H9 (cell line): Measurements from ENCODE around the gene CNNM3. TPM values are rescaled to one million over a fixed set of nuclear protein-coding genes. Genes with fewer than 3 reads are reported as not detected.

Experiments
- DNase-seq: peaks from one replicate; pipeline ENCODE4 v3.0.0-alpha.2; 2017
- H2AFZ ChIP-seq: one replicate; pipeline ENCODE4 v1.6.1; 2013; ENCODE audit warnings: mild to moderate bottlenecking, low read length, control low read depth, moderate library complexity
- H2AK5ac ChIP-seq: 2 replicates; pipeline ENCODE4 v1.6.1; 2013; ENCODE audit warnings: low read length, control low read depth, mixed read lengths; ENCODE audit not compliant: insufficient read length
- H2BK120ac ChIP-seq: one replicate; pipeline ENCODE4 v1.6.1; 2013; ENCODE audit warnings: low read depth, mild to moderate bottlenecking, low read length, control low read depth, inconsistent platforms; ENCODE audit not compliant: poor library complexity, severe bottlenecking
- H2BK12ac ChIP-seq: 2 replicates; pipeline ENCODE4 v1.6.1; 2013; ENCODE audit warnings: low read length, control low read depth, mixed read lengths, low read depth; ENCODE audit not compliant: insufficient read length
- H2BK15ac ChIP-seq: 2 replicates; pipeline ENCODE4 v1.6.1; 2013; ENCODE audit warnings: low read depth, low read length, control low read depth
- H2BK20ac ChIP-seq: one replicate; pipeline ENCODE4 v1.6.1; 2013; ENCODE audit warnings: low read depth, mild to moderate bottlenecking, low read length, control low read depth, inconsistent platforms; ENCODE audit not compliant: poor library complexity, severe bottlenecking
- H2BK5ac ChIP-seq: 2 replicates; pipeline ENCODE4 v1.6.1; 2013; ENCODE audit warnings: low read length, control low read depth, mixed read lengths; ENCODE audit not compliant: insufficient read length
- H3K14ac ChIP-seq: 2 replicates; pipeline ENCODE4 v1.6.1; 2013; ENCODE audit warnings: low read length, control low read depth; ENCODE audit not compliant: insufficient read depth
- H3K18ac ChIP-seq: 2 replicates; pipeline ENCODE4 v1.6.1; 2013; ENCODE audit warnings: low read depth, mild to moderate bottlenecking, mixed read lengths, low read length, control low read depth; ENCODE audit not compliant: insufficient read length
- H3K23ac ChIP-seq: 2 replicates; pipeline ENCODE4 v1.6.1; 2013; ENCODE audit warnings: low read length, control low read depth, mixed read lengths, low read depth; ENCODE audit not compliant: insufficient read length
- H3K23me2 ChIP-seq: 2 replicates; pipeline ENCODE4 v1.6.1; 2013; ENCODE audit warnings: low read depth, mild to moderate bottlenecking, mixed read lengths, low read length, control low read depth; ENCODE audit not compliant: insufficient read length, poor library complexity, severe bottlenecking
- H3K27ac ChIP-seq: 2 replicates; pipeline ENCODE4 v1.5.1; 2013; ENCODE audit warnings: low read length, control low read depth, mixed read lengths, low read depth; ENCODE audit not compliant: insufficient read length
- H3K27me3 ChIP-seq: 2 replicates; pipeline ENCODE4 v1.6.1; 2013; ENCODE audit warnings: low read length, control low read depth, inconsistent platforms; ENCODE audit not compliant: insufficient read depth
- H3K4ac ChIP-seq: 2 replicates; pipeline ENCODE4 v1.6.1; 2013; ENCODE audit warnings: low read depth, mild to moderate bottlenecking, control low read depth, inconsistent platforms, low read length, moderate library complexity
- H3K4me1 ChIP-seq: 2 replicates; pipeline ENCODE4 v1.6.1; 2013; ENCODE audit warnings: low read length, control low read depth, inconsistent platforms; ENCODE audit not compliant: insufficient read depth
- H3K4me2 ChIP-seq: 2 replicates; pipeline ENCODE4 v1.6.1; 2013; ENCODE audit warnings: low read length, control low read depth, mixed read lengths; ENCODE audit not compliant: insufficient read length, insufficient read depth
- H3K56ac ChIP-seq: 2 replicates; pipeline ENCODE4 v1.6.1; 2013; ENCODE audit warnings: low read depth, mild to moderate bottlenecking, mixed read lengths, low read length, control low read depth; ENCODE audit not compliant: insufficient read length
- H3K79me1 ChIP-seq: 2 replicates; pipeline ENCODE4 v1.6.1; 2013; ENCODE audit warnings: low read depth, mild to moderate bottlenecking, moderate library complexity, low read length, control low read depth, inconsistent platforms; ENCODE audit not compliant: insufficient read depth, poor library complexity, severe bottlenecking
- H3K79me2 ChIP-seq: 2 replicates; pipeline ENCODE4 v1.6.1; 2013; ENCODE audit warnings: low read length, control low read depth, inconsistent platforms; ENCODE audit not compliant: insufficient read depth
- H3K9ac ChIP-seq: 2 replicates; pipeline ENCODE4 v1.6.1; 2013; ENCODE audit warnings: low read length, control low read depth, mixed read lengths; ENCODE audit not compliant: insufficient read length; ENCODE audit errors: extremely low read depth
- H3K9me3 ChIP-seq: one replicate; pipeline ENCODE4 v1.6.1; 2013; ENCODE audit warnings: low read depth, low read length, inconsistent platforms; ENCODE audit not compliant: control insufficient read depth
- H3T11ph ChIP-seq: one replicate; pipeline ENCODE4 v1.6.1; 2013; ENCODE audit warnings: mild to moderate bottlenecking, low read length, control low read depth, inconsistent platforms
- H4K20me1 ChIP-seq: one replicate; pipeline ENCODE4 v1.6.1; 2013; ENCODE audit not compliant: control insufficient read depth, insufficient read length, insufficient read depth
- H4K5ac ChIP-seq: 2 replicates; pipeline ENCODE4 v1.6.1; 2013; ENCODE audit warnings: low read depth, mild to moderate bottlenecking, mixed read lengths, low read length, control low read depth; ENCODE audit not compliant: insufficient read length
- H4K8ac ChIP-seq: replicated peaks from 2 replicates; pipeline ENCODE4 v1.6.1; 2013; ENCODE audit warnings: low read length, control low read depth, mixed read lengths, low read depth; ENCODE audit not compliant: insufficient read length
- H4K91ac ChIP-seq: 2 replicates; pipeline ENCODE4 v1.6.1; 2013; ENCODE audit warnings: low read depth, mild to moderate bottlenecking, moderate library complexity, mixed read lengths, low read length, control low read depth; ENCODE audit not compliant: insufficient read length
- H3K27ac Mint-ChIP-seq, 3 experiments: 2 replicates in 2 of 3; 3 replicates in 1 of 3; pipeline ENCODE4 v1.8.0; 2020 to 2021; ENCODE audit warnings: mixed read lengths in 3 of 3, mild to moderate bottlenecking in 1 of 3, moderate library complexity in 1 of 3
- H3K27me3 Mint-ChIP-seq: 2 replicates; pipeline ENCODE4 v1.8.0; 2021; ENCODE audit warnings: low read depth, mild to moderate bottlenecking, moderate library complexity, mixed read lengths
- H3K36me3 Mint-ChIP-seq, 3 experiments: 2 replicates in 2 of 3; 3 replicates in 1 of 3; pipeline ENCODE4 v1.8.0; 2020 to 2021; ENCODE audit warnings: low read depth in 3 of 3, mixed read lengths in 3 of 3; ENCODE audit not compliant: insufficient read depth in 1 of 3
- H3K4me1 Mint-ChIP-seq, 2 experiments: 2 replicates each; pipeline ENCODE4 v1.8.0; 2020; ENCODE audit warnings: mixed read lengths in 2 of 2
- H3K4me3 Mint-ChIP-seq, 2 experiments: 2 replicates in 1 of 2; 3 replicates in 1 of 2; pipeline ENCODE4 v1.8.0; 2020 to 2021; ENCODE audit warnings: mild to moderate bottlenecking in 2 of 2, mixed read lengths in 2 of 2, moderate library complexity in 1 of 2
- H3K9me3 Mint-ChIP-seq, 2 experiments: 2 replicates in 1 of 2; 3 replicates in 1 of 2; pipeline ENCODE4 v1.8.0; 2020; ENCODE audit warnings: mild to moderate bottlenecking in 2 of 2, mixed read lengths in 2 of 2, moderate library complexity in 1 of 2
- WGBS: extraction: QIAGEN DNeasy Blood & Tissue Kit; methylation state at CpG from one replicate; pipeline ENCODE4 v1.1.7; 2013; ENCODE audit warnings: missing lambda C conversion rate, low lambda C conversion rate, mixed read lengths; ENCODE audit not compliant: insufficient read length; ENCODE audit errors: extremely low coverage; 5-methylcytosine and 5-hydroxymethylcytosine counted together
- total RNA-seq: library from RNA; stranded (reverse); gene quantifications from 2 replicates; pipeline ENCODE4 v1.2.1, GENCODE V29; 2021
- TF ChIP-seq, protein P1 (sequence below): fragments of 200-600 bp; sonication (generic); conservative IDR thresholded peaks from 3 replicates; pipeline ENCODE4 v1.8.0; 2021; ENCODE audit warnings: antibody characterized with exemption, mild to moderate bottlenecking

Gene CNNM3
- total RNA-seq, 1 experiment from 2014 or later: 25.0 TPM

DNA sequence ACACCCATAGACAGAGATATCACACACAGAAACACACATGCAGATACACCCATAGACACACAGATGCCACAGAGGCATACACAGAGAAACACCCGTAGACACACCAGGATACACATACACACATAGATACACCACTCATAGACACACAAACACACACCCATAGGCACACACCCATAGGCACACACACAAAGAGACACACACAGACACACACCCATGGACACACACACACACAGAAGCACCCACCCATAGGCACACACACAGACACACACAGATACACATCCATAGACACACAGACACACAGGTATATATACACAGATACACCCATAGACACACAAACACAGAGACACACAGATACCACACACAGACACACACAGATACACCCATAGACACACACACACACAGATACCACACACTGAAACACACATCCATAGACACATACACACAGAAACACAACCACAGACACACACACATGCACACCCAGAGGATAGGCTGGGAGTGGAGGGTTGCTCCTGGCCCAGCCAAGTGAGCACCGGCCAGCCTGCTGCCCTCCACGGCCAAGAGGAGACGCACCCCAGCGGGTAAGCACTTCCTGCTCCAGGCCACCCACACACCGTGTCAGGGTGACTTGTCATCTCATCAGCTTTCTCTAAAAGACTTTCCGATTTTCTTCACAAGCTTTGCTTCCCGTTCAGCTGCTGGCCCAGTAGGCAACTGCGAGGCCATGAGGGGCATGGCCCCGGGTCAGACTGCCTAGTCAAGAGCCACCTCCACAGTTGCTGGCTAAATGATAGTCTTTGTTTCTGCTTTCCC lies 14.1 kb upstream of the CNNM3 start:
- no peaks in the 10 kb centered on the region for H3K23me2 ChIP-seq
- no peaks in the 10 kb centered on the region for H4K20me1 ChIP-seq
- no peaks in the 10 kb centered on the region for H3K79me2 ChIP-seq
- no peak overlapping the region for H2BK20ac ChIP-seq
- H2AFZ ChIP-seq: no peak overlapping the region
- H3K27ac ChIP-seq: no peak overlapping the region
- no peak overlapping the region for H3K4me2 ChIP-seq
- H3K23ac ChIP-seq: no peak overlapping the region
- no peak overlapping the region for H4K8ac ChIP-seq
- no peak overlapping the region for H3T11ph ChIP-seq
- no peak overlapping the region for H2BK15ac ChIP-seq
- no peak overlapping the region for H3K56ac ChIP-seq
- no peak overlapping the region for H3K14ac ChIP-seq
- H2BK120ac ChIP-seq: no peak overlapping the region
- H3K4me1 ChIP-seq: no peaks in the 10 kb centered on the region
- TF ChIP-seq, protein P1, sequence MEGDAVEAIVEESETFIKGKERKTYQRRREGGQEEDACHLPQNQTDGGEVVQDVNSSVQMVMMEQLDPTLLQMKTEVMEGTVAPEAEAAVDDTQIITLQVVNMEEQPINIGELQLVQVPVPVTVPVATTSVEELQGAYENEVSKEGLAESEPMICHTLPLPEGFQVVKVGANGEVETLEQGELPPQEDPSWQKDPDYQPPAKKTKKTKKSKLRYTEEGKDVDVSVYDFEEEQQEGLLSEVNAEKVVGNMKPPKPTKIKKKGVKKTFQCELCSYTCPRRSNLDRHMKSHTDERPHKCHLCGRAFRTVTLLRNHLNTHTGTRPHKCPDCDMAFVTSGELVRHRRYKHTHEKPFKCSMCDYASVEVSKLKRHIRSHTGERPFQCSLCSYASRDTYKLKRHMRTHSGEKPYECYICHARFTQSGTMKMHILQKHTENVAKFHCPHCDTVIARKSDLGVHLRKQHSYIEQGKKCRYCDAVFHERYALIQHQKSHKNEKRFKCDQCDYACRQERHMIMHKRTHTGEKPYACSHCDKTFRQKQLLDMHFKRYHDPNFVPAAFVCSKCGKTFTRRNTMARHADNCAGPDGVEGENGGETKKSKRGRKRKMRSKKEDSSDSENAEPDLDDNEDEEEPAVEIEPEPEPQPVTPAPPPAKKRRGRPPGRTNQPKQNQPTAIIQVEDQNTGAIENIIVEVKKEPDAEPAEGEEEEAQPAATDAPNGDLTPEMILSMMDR: no peak
- no peak overlapping the region for H3K4ac ChIP-seq
- H2AK5ac ChIP-seq: no peak overlapping the region
- no CpG with 5 or more reads among the region's 10 CpGs for WGBS
- H3K4me1 Mint-ChIP-seq: no peaks in the 10 kb centered on the region
- H3K4me3 Mint-ChIP-seq: no peak overlapping the region
- H3K9me3 Mint-ChIP-seq: peaks cover 0 to 4% of the 10 kb centered on the region in 2 experiments; a peak in 1 of 5 replicates
- H3K27me3 ChIP-seq: no peaks in the 10 kb centered on the region
- H3K9ac ChIP-seq: no peak overlapping the region
- peaks cover 5 to 15% (median 8%) of the 10 kb centered on the region in 3 experiments for H3K36me3 Mint-ChIP-seq
- H3K9me3 ChIP-seq: no peaks in the 10 kb centered on the region
- no peaks in the 10 kb centered on the region for H3K27me3 Mint-ChIP-seq
- H3K18ac ChIP-seq: no peak overlapping the region
- no peaks in the 10 kb centered on the region for H3K79me1 ChIP-seq
- H2BK12ac ChIP-seq: no peak overlapping the region
- no peak for DNase-seq
- H2BK5ac ChIP-seq: no peak overlapping the region
- no peak overlapping the region for H4K5ac ChIP-seq
- no peak overlapping the region for H4K91ac ChIP-seq
- no peak overlapping the region; a peak in 1 of 7 replicates for H3K27ac Mint-ChIP-seq
